Activated CD4-positive, CD25-positive, alpha-beta regulatory T cell treated with anti-CD3 and anti-CD28 coated beads, Interleukin-2, amount 50 U/mL, for 24 hours (primary cell): Measurements from ENCODE around the gene MLXIPL.
"Not testable (repeated sequence)": the region's sequence is repeated elsewhere in the genome, so short reads cannot be mapped to it uniquely, and the experiment has no call there.

Experiments
- ATAC-seq, 2 donors: fragments of 150-1000 bp; cut with Tn5 transposase; one replicate each; pipeline ENCODE4 v1.10.0; 2021; ENCODE audit warnings: mild to moderate bottlenecking in 1 of 2, moderate library complexity in 1 of 2

Gene MLXIPL

GRCh38 chr7:73612598-73613269 lies 11.6 kb downstream of the MLXIPL start:
- ATAC-seq: no peak

- no peak for ATAC-seq
Observed at GRCh38 chr7:73611017-73611555, 13.2 kb downstream of the MLXIPL start.

- no peak for ATAC-seq
Observed at GRCh38 chr7:73610105-73610504, 14.2 kb downstream of the MLXIPL start.

- ATAC-seq: not testable (repeated sequence)
Observed at GRCh38 chr7:73607692-73607983, 16.7 kb downstream of the MLXIPL start.

- ATAC-seq: peak; percentile 64 to 75
Observed at GRCh38 chr7:73606801-73607691, 17.3 kb downstream of the MLXIPL start.

GRCh38 chr7:73605601-73606220 lies 18.6 kb downstream of the MLXIPL start:
- no peak for ATAC-seq

- no peak for ATAC-seq
Observed at GRCh38 chr7:73602721-73603651, 21.3 kb downstream of the MLXIPL start.

GRCh38 chr7:73599916-73600315 lies 24.4 kb downstream of the MLXIPL start:
- no peak for ATAC-seq

- no peak for ATAC-seq
Observed at GRCh38 chr7:73599151-73599882, 25.0 kb downstream of the MLXIPL start.

GRCh38 chr7:73597978-73598782 lies 26.1 kb downstream of the MLXIPL start:
- no peak for ATAC-seq

- ATAC-seq: no peak
Observed at GRCh38 chr7:73596191-73597065, 27.9 kb downstream of the MLXIPL start.

GRCh38 chr7:73595358-73595757 lies 29.0 kb downstream of the MLXIPL start:
- no peak for ATAC-seq

- ATAC-seq: no peak
Observed at GRCh38 chr7:73593207-73594045, 30.9 kb downstream of the MLXIPL start.

- no peak for ATAC-seq
Observed at GRCh38 chr7:73586911-73587310, 37.4 kb downstream of the MLXIPL start.

GRCh38 chr7:73585196-73585595 lies 39.1 kb downstream of the MLXIPL start:
- no peak for ATAC-seq

- ATAC-seq: no peak
Observed at GRCh38 chr7:73582664-73583202, 41.6 kb downstream of the MLXIPL start.

GRCh38 chr7:73581006-73581405 lies 43.3 kb downstream of the MLXIPL start:
- not testable (repeated sequence) for ATAC-seq

GRCh38 chr7:73578342-73579128 lies 45.8 kb downstream of the MLXIPL start, which contains the start of gene TBL2:
Gene TBL2, minus strand, starts transcription at chr7:73578579. Its CDS starts 30 bp downstream, at chr7:73578549.
- ATAC-seq: peak; percentile 90 to 91
